OCI-LY3 (cell line): ENCODE measurements around the gene PVRIG.
"Not testable (repeated sequence)": the region's sequence is repeated elsewhere in the genome, so short reads cannot be mapped to it uniquely, and the experiment has no call there.

Experiments
- H2AFZ ChIP-seq: fragments of 200-600, 300-600 bp; shearing (Covaris generic); 2 replicates; pipeline ENCODE4 v1.6.0; 2014; ENCODE audit warnings: antibody characterized with exemption, low read depth, low read length
- H3K27ac ChIP-seq: fragments of 200-600, 300-600 bp; sonication (generic); 2 replicates; pipeline ENCODE4 v1.5.1; 2014; ENCODE audit warnings: mild to moderate bottlenecking, low read length, moderate library complexity, mixed read lengths
- H3K27me3 ChIP-seq: fragments of 200-600, 300-600 bp; sonication (generic); 2 replicates; pipeline ENCODE4 v1.6.1; 2014; ENCODE audit warnings: low read depth, low read length, mixed read lengths
- H3K36me3 ChIP-seq: fragments of 200-600, 300-600 bp; sonication (generic); replicated peaks from 2 replicates; pipeline ENCODE3; 2014; ENCODE audit warnings: low read depth, low read length, mixed read lengths
- H3K4me1 ChIP-seq: fragments of 300-600, 200-600 bp; sonication (generic); 2 replicates; pipeline ENCODE4 v1.6.1; 2014; ENCODE audit warnings: low read length, mixed read lengths
- H3K4me2 ChIP-seq: fragments of 200-600, 300-600 bp; sonication (generic); 2 replicates; pipeline ENCODE4 v1.6.1; 2014; ENCODE audit warnings: low read length, mixed read lengths
- H3K4me3 ChIP-seq: fragments of 300-600, 200-600 bp; sonication (generic); 2 replicates; pipeline ENCODE4 v1.5.1; 2014; ENCODE audit warnings: antibody characterized with exemption, mild to moderate bottlenecking, low read length, moderate library complexity
- H3K79me2 ChIP-seq: fragments of 300-600, 200-600 bp; shearing (Covaris generic); 2 replicates; pipeline ENCODE4 v1.6.1; 2014; ENCODE audit warnings: mild to moderate bottlenecking, low read length, mixed read lengths
- H3K9ac ChIP-seq: fragments of 300-600, 200-600 bp; shearing (Covaris generic); 2 replicates; pipeline ENCODE4 v1.6.0; 2014; ENCODE audit warnings: mild to moderate bottlenecking, low read length, moderate library complexity
- H3K9me3 ChIP-seq: fragments of 200-600, 300-600 bp; shearing (Covaris generic); 2 replicates; pipeline ENCODE4 v1.6.1; 2014; ENCODE audit warnings: low read length, mixed read lengths; ENCODE audit not compliant: insufficient read depth
- H4K20me1 ChIP-seq: fragments of 200-600, 300-600 bp; sonication (generic); 2 replicates; pipeline ENCODE4 v1.6.1; 2016; ENCODE audit warnings: low read length, mixed read lengths; ENCODE audit not compliant: insufficient read depth
- CTCF ChIP-seq: fragments of 200-600, 300-600 bp; sonication (generic); IDR thresholded peaks from 2 replicates; pipeline ENCODE4 v1.5.1; 2014; ENCODE audit warnings: antibody characterized with exemption, low read length, low read depth
- EZH2phosphoT487 ChIP-seq: fragments of 200-600 bp; shearing (Covaris generic); IDR thresholded peaks from 2 replicates; pipeline ENCODE4 v1.6.1; 2018; ENCODE audit warnings: antibody characterized with exemption, mixed run types, low read depth

Gene PVRIG

GRCh38 chr7:100219801-100220585 is at the start of gene PVRIG:
Gene PVRIG, plus strand, starts transcription at chr7:100219949. Its CDS starts 22 bp downstream, at chr7:100219971.
- H3K4me3 ChIP-seq, H3K79me2 ChIP-seq, H3K9me3 ChIP-seq, H3K36me3 ChIP-seq, H3K27ac ChIP-seq, H4K20me1 ChIP-seq, H3K9ac ChIP-seq, H3K4me2 ChIP-seq, H2AFZ ChIP-seq, H3K27me3 ChIP-seq: not testable (repeated sequence)
- peaks cover 27% of the 10 kb centered on the region for H3K4me1 ChIP-seq

- H3K4me3 ChIP-seq: no peak overlapping the region
- H3K4me1 ChIP-seq: peaks cover 32% of the 10 kb centered on the region
- no peaks in the 10 kb centered on the region for H3K36me3 ChIP-seq
- peak overlapping the region; percentile 4; the same call in 1 of the 2 replicates for H3K4me2 ChIP-seq
- no peaks in the 10 kb centered on the region for H3K79me2 ChIP-seq
- H3K9me3 ChIP-seq: no peaks in the 10 kb centered on the region
- no peak overlapping the region for H3K9ac ChIP-seq
- no peak overlapping the region for H3K27ac ChIP-seq
- H3K27me3 ChIP-seq: peaks cover 26% of the 10 kb centered on the region
- TF ChIP-seq EZH2phosphoT487 (no peak), CTCF (no peak)
- no peak overlapping the region for H2AFZ ChIP-seq
- no peaks in the 10 kb centered on the region for H4K20me1 ChIP-seq
Observed at GRCh38 chr7:100170101-100170897, 49.5 kb upstream of the PVRIG start.

GRCh38 chr7:100171087-100171681 is 48.6 kb upstream of the PVRIG start:
- Histone ChIP-seq H4K20me1 (no peaks in the 10 kb centered on the region), H3K4me1 (peaks cover 32% of the 10 kb centered on the region), H3K4me2 (no peak overlapping the region), H2AFZ (no peak overlapping the region), H3K27me3 (peaks cover 25% of the 10 kb centered on the region), H3K9ac (no peak overlapping the region), H3K79me2 (no peaks in the 10 kb centered on the region), H3K27ac (no peak overlapping the region), H3K36me3 (no peaks in the 10 kb centered on the region), H3K9me3 (no peaks in the 10 kb centered on the region), H3K4me3 (no peak overlapping the region)
- TF ChIP-seq EZH2phosphoT487 (no peak), CTCF (no peak)

GRCh38 chr7:100171840-100172239 is 47.9 kb upstream of the PVRIG start:
- Histone ChIP-seq H3K36me3 (no peaks in the 10 kb centered on the region), H3K4me2 (no peak overlapping the region), H3K9ac (no peak overlapping the region), H3K9me3 (no peaks in the 10 kb centered on the region), H4K20me1 (no peaks in the 10 kb centered on the region), H3K4me1 (peaks cover 36% of the 10 kb centered on the region), H3K27ac (no peak overlapping the region), H2AFZ (no peak overlapping the region), H3K27me3 (peaks cover 22% of the 10 kb centered on the region), H3K4me3 (no peak overlapping the region), H3K79me2 (no peaks in the 10 kb centered on the region)
- TF ChIP-seq CTCF (no peak), EZH2phosphoT487 (no peak)
